ENCODE data around the gene CSRP1. TPM values are rescaled to one million over a fixed set of nuclear protein-coding genes. Genes with fewer than 3 reads are reported as not detected.

Gene CSRP1
- 179 and 270 TPM in 2 replicates for total RNA-seq (ENCODE audit: low replicate concordance)

GRCh38 chr1:201506557-201507359, at the start of gene CSRP1:
CSRP1 (minus strand) TSS chr1:201507123; CDS start chr1:201496303, 10,820 bp downstream.

GRCh38 chr1:201538612-201539551, 32.0 kb upstream of the CSRP1 start, which contains the start of gene NAV1:
NAV1 (plus strand) TSS chr1:201539127; CDS start chr1:201622885, 83,758 bp downstream.

GRCh38 chr1:201468844-201469644, 37.9 kb downstream of the CSRP1 start, which contains the start of gene PHLDA3:
PHLDA3 (minus strand) TSS chr1:201469188; CDS start chr1:201468786, 402 bp downstream.

Other genes starting within 250 kb of the CSRP1 start
- gene PKP1, start 223.6 kb downstream of the CSRP1 start, total RNA-seq (ENCODE audit: low replicate concordance) = 0.23 TPM in 1 of 2 replicates, not detected in the other
- 0.35 TPM in 1 of 2 replicates, not detected in the other for gene TNNT2, start 129.4 kb downstream of the CSRP1 start, total RNA-seq (ENCODE audit: low replicate concordance)
- gene LAD1, start 107.8 kb downstream of the CSRP1 start, total RNA-seq (ENCODE audit: low replicate concordance) = 1.1 TPM in 1 of 2 replicates, not detected in the other
- gene TNNI1, start 85.4 kb downstream of the CSRP1 start, total RNA-seq (ENCODE audit: low replicate concordance) = not detected in 2 replicates
- 76.0 and 136 TPM in 2 replicates for gene PHLDA3, start 37.9 kb downstream of the CSRP1 start, total RNA-seq (ENCODE audit: low replicate concordance)
- 6.9 and 26.6 TPM in 2 replicates for gene NAV1, start 32.0 kb upstream of the CSRP1 start, total RNA-seq (ENCODE audit: low replicate concordance)